Measurements from ENCODE around the gene TRAF5. TPM values are rescaled to one million over a fixed set of nuclear protein-coding genes. Genes with fewer than 3 reads are reported as not detected.

Gene TRAF5
- total and polyA plus RNA-seq, 2 of the 4 experiments (the other 2 are of a cell fraction): 10.0 to 14.7 TPM

GRCh38 chr1:211340622-211341507 lies 14.2 kb downstream of the TRAF5 start:
- H2BK20ac ChIP-seq (ENCODE audit: low read depth, low read length): no peak overlapping the region
- no peak overlapping the region for H3K4me3 ChIP-seq (ENCODE audit: insufficient read depth, low read depth, low read length)
- ATAC-seq (ENCODE audit: low read depth): no peak
- no peak overlapping the region for H3K23ac ChIP-seq (ENCODE audit: low read depth, low read length)
- no peak overlapping the region for H3K4me2 ChIP-seq (ENCODE audit: low read depth, low read length)
- peaks cover 5% of the 10 kb centered on the region; the same call in 1 of the 2 replicates for H3K4me1 ChIP-seq (ENCODE audit: control insufficient read depth, insufficient read depth, low read length)
- no peak overlapping the region for H2BK15ac ChIP-seq (ENCODE audit: low read depth, low read length)
- no peak overlapping the region for H4K5ac ChIP-seq (ENCODE audit: low read depth, low read length)
- H3K18ac ChIP-seq (ENCODE audit: low read depth, low read length): no peak overlapping the region
- no peak overlapping the region for H4K91ac ChIP-seq (ENCODE audit: insufficient read depth, low read depth, low read length)
- H2AK9ac ChIP-seq (replicated peaks; ENCODE audit: low read depth, low read length, poor library complexity): no peak overlapping the region
- no peaks in the 10 kb centered on the region for H3K27me3 ChIP-seq (ENCODE audit: control insufficient read depth, insufficient read depth, low read length)
- H3K9me3 ChIP-seq (ENCODE audit: control insufficient read depth, insufficient read depth, low read length): no peaks in the 10 kb centered on the region
- BruUV-seq (replicated peaks): no TSS peak
- TF ChIP-seq CHD1 (IDR thresholded peaks at IDR 0.05; ENCODE audit: low read depth, low read length) (no peak), CTCF (conservative IDR thresholded peaks at IDR 0.05; ENCODE audit: low read depth, low read length) (no peak), BHLHE40 (IDR thresholded peaks at IDR 0.05; ENCODE audit: low read depth, low read length) (no peak), MXI1 (IDR thresholded peaks at IDR 0.05; ENCODE audit: borderline replicate concordance, low read depth, low read length) (no peak), RFX5 (IDR thresholded peaks at IDR 0.05; ENCODE audit: low read depth, low read length) (no peak), ELK1 (IDR thresholded peaks at IDR 0.05; ENCODE audit: borderline replicate concordance, low read depth, low read length) (no peak), CEBPB (IDR thresholded peaks at IDR 0.05; ENCODE audit: low read depth, low read length) (no peak), MAFK (IDR thresholded peaks at IDR 0.05; ENCODE audit: low read depth, low read length) (no peak), USF2 (IDR thresholded peaks at IDR 0.05; ENCODE audit: low read depth, low read length) (no peak)
- in situ Hi-C loops (cut with MboI; ENCODE audit: low sequenced_read_pairs) (no loop called here), dilution Hi-C loops (cut with HindIII; ENCODE audit: low sequenced_read_pairs, unreplicated experiment) (no loop called here), intact Hi-C loops (cut with micrococcal nuclease) (no loop called here)
- no peak overlapping the region for H2BK120ac ChIP-seq (ENCODE audit: low read depth, low read length)
- H3K79me1 ChIP-seq (ENCODE audit: low read depth in 1 of 2, low read length in 2 of 2): peaks cover 43 to 74% of the 10 kb centered on the region in 2 experiments
- POLR2A ChIA-PET (ENCODE audit: unreplicated experiment): no interaction called here
- H2AFZ ChIP-seq (replicated peaks; ENCODE audit: low read length, poor library complexity): no peak overlapping the region
- no peak overlapping the region for H3K27ac ChIP-seq (ENCODE audit: insufficient read depth, low read length)
- CTCF ChIA-PET: interaction anchor here (1.3 kb wide), 1 partner anchor 18 kb away, joined by 3 read pairs; no protein-coding TSS in a partner anchor
- no peak overlapping the region for H3K56ac ChIP-seq (ENCODE audit: extremely low read depth, insufficient read depth, low read length)
- no peak for DNase-seq
- H3K4ac ChIP-seq (ENCODE audit: low read depth, low read length): no peak overlapping the region
- H3K9me1 ChIP-seq (ENCODE audit: insufficient read depth, low read length): peaks cover 27% of the 10 kb centered on the region
- no peak overlapping the region for H2AK5ac ChIP-seq (ENCODE audit: low read depth, low read length)
- 0 out of 2 replicates have a peak, but pooled peaks cover 1% of the 10 kb centered on the region for H3K36me3 ChIP-seq (ENCODE audit: control insufficient read depth, insufficient read depth, low read length)
- H2BK5ac ChIP-seq (ENCODE audit: low read depth, low read length, poor library complexity, severe bottlenecking): no peak overlapping the region
- H3K14ac ChIP-seq (replicated peaks; ENCODE audit: low read depth, low read length): no peak overlapping the region
- no peak overlapping the region for H3K9ac ChIP-seq (ENCODE audit: low read depth, low read length)
- WGBS, 2 experiments (ENCODE audit: extremely low coverage in 2 of 2, insufficient read length in 1 of 2): 100% methylated on average over 1 of the region's 10 CpGs; no CpG with 5 or more reads in 1 of the 2 experiments
- H4K20me1 ChIP-seq (ENCODE audit: insufficient read depth, low read length): peaks cover 73% of the 10 kb centered on the region
- no peak overlapping the region for H4K8ac ChIP-seq (ENCODE audit: low read depth in 2 of 2, low read length in 2 of 2)
